GM12873 (cell line): Measurements from ENCODE around the gene BORCS5.

Source experiments
- CTCF ChIP-seq: IDR thresholded peaks from 2 replicates; pipeline ENCODE4 v1.5.1; 2012; ENCODE audit warnings: low read depth, mild to moderate bottlenecking, moderate library complexity, low read length, control low read depth; ENCODE audit not compliant: insufficient read depth; ENCODE audit errors: missing control alignments

The BORCS5 gene

DNA sequence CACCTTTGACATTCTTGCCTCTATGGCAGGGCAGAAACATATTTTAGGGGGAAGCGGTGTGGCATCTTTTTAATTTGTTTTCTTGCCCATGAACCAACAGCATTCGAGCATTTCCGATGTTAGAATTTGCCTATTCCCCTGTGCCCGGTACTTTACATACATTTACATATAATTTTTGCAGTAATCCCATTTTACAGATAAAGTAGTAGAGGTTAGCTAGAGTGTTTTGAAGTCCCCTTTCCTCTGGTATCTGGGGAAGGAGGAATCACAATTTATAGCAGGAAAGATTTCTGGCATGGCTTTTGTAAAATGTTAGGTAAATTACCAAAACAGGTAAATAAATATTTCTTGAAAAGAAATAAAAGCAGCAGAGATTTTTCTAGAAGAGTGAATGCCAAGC, 1.6 kb downstream of the BORCS5 start:
- no peak for TF ChIP-seq CTCF

DNA sequence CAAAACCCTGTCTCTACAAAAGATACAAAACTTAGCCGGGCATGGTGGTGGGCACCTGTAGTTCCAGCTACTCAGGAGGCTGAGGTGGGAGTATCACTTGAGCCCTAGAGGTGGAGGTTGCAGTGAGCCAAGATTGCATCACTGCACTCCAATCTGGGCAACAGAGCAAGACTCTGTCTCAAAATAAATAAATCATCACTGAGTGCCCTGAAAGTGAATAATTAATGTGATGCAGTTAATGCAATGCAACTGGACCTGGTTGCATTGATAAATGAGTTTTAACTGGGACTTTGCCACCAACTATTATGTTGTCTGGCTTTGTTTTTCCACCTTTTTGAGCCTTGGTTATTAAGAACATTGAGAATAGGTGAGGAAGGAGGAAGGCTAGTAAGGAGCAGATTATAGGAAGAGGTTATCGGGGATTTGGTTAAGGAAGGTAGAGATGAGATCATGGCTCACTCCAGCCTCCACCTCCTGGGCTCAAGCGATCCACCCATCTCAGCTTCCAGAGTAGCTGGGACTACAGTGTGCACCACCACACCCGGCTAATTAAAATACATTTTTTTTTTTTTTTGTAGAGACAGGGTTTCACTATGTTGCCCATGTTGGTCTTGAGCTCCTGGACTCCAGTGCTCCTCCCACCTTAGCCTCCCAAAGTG, 8.0 kb downstream of the BORCS5 start:
- TF ChIP-seq CTCF = no peak

DNA sequence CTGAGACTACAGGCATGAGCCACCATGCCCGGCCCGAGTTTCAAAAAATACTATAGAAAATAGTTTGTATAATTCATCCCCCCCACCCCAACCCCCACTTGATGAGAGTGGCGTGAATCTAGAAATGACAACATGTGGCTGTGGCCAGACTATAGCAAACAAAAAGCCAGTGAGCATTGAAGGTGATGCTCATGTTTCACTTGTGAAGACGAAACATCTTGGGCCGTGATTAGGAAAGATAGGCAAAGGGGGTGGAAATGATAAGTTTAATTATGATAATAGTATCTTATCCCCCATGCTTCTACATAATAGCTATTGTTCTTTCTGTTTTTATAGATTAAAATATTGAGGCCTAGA, 8.5 kb downstream of the BORCS5 start:
- TF ChIP-seq CTCF = no peak

DNA sequence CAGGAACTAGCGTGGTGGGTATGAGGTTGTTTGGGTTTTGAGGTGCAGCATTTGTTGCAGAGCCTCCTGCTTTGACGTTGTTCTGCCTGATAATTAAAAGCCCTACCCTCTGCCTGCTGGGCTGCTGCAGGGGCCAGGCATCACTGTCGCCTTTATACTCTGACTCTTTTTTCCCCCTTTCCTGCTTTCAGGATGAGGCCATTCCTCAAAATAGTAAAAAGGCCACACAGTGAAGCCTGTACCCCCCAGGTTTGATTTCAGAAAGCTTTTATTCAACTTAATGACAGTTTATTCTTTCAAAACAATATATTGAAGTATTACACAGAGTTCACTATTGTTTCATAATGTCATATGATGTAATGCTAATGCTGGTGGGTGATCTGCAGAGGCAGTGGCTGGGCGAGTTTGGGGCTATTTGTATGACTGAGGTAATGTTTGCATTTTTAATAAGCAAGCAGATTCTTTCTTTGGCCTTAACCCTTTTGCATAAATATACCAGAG, 9.1 kb downstream of the BORCS5 start:
- no peak for TF ChIP-seq CTCF

- no peak for TF ChIP-seq CTCF
Measured at GRCh38 chr12:12366701-12367481, 10.0 kb downstream of the BORCS5 start.

DNA sequence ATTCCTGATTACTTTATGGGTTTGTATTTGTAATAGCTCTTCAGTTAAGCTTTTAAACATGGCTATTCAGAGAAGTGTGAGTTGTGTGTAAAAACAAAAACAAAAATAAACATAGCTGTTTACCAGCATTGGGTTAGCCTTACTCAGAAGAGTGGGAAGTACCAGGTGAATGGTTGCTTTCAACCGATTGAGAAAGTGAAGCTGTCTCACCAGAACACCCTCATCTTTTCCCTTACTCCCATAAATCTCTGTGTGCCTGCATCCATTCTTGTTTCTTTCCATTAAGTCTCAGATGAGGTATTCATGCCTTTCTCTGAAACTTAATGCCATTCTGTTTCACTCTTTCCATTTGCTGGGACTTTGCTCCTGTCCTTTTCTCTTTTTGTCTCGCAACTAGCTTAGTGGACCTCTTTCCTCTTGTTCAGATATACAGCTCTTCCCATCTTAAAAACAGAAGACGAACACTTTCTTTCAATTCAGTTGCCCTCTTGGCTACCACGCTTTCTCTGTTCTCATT, 10.7 kb downstream of the BORCS5 start:
- no peak for TF ChIP-seq CTCF

DNA sequence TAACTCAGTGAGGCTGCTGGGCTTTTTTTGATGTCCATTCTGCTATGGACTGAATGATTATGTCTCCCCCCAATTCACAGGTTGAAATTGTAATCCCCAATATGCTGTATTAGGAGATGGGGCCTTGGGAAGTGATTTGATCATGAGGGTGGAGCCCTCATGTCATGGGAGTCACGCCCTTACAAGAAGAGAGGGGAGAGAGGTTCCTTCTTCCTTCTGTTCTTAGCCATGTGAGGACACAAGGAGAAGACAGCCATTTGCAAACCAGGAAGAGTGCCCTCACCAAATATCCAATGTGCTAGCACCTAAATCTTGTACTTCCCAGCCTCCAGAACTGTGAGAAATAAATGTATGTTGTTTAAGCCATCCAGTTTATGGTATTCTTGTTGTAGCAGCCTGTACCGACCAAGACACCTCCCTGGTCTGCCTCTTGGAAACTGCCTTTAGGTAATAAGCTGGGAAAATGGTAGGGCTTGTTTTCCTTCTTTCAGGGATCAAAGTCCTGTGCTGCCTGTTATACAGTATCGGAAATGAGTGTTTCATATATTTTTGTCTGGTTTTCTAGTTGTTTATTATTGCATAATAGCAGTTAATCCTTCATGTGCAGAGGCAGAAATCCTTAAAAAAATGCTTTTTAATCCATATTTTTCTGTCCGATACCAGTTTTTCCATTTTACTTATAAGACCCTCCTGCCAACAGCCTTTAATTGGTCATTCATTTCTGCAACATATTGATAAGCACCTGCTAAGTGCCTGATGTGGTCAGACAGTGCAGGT, 16.3 kb downstream of the BORCS5 start:
- no peak for TF ChIP-seq CTCF
